HepG2 (cell line): ENCODE results near the gene AGPAT2.

Experiments used
- EZH2 ChIP-seq: conservative IDR thresholded peaks from 2 replicates; pipeline ENCODE4 v1.6.1; 2012; ENCODE audit warnings: mild to moderate bottlenecking, low read depth, low read length, moderate library complexity
- GLI4 ChIP-seq: sonication (generic); formaldehyde crosslinking; IDR thresholded peaks from 2 replicates; pipeline ENCODE4 v1.5.1; 2020; ENCODE audit warnings: missing genetic modification reagents, mild to moderate bottlenecking, moderate library complexity, borderline replicate concordance
- STAG1 ChIP-seq: sonication (generic); formaldehyde crosslinking; IDR thresholded peaks from 2 replicates; pipeline ENCODE4 v1.4.0; 2020; ENCODE audit warnings: missing genetic modification reagents
- ZBTB21 ChIP-seq: sonication (generic); formaldehyde crosslinking; IDR thresholded peaks from 2 replicates; pipeline ENCODE4 v1.4.0; 2020; ENCODE audit warnings: missing genetic modification reagents
- ZBTB7B ChIP-seq: sonication (generic); formaldehyde crosslinking; IDR thresholded peaks from 2 replicates; pipeline ENCODE4 v1.4.0; 2020; ENCODE audit warnings: missing genetic modification reagents
- ZFP41 ChIP-seq: sonication (generic); formaldehyde crosslinking; IDR thresholded peaks from 2 replicates; pipeline ENCODE4 v1.4.0; 2020; ENCODE audit warnings: mild to moderate bottlenecking, missing genetic modification reagents, borderline replicate concordance
- ZNF432 ChIP-seq: sonication (generic); formaldehyde crosslinking; IDR thresholded peaks from 2 replicates; pipeline ENCODE4 v1.5.0; 2020; ENCODE audit warnings: missing genetic modification reagents, mild to moderate bottlenecking, borderline replicate concordance
- ZSCAN22 ChIP-seq: sonication (generic); formaldehyde crosslinking; IDR thresholded peaks from 2 replicates; pipeline ENCODE4 v1.4.0; 2020; ENCODE audit warnings: mild to moderate bottlenecking, missing genetic modification reagents

- TF ChIP-seq ZFP41 (CRISPR knock-in tag) = no peak
- TF ChIP-seq GLI4 (CRISPR knock-in tag) = no peak
- TF ChIP-seq ZSCAN22 = no peak
- no peak for TF ChIP-seq ZBTB7B (CRISPR knock-in tag)
- TF ChIP-seq ZBTB21 (CRISPR knock-in tag) = no peak
- TF ChIP-seq STAG1 (CRISPR knock-in tag) = no peak
- no peak for TF ChIP-seq ZNF432 (CRISPR knock-in tag)
- TF ChIP-seq EZH2 = no peak
These were observed 10.9 kb downstream of the AGPAT2 start for GRCh38 chr9:136676297-136676794.
